H54 (cell line): ENCODE results near the gene ITPR1.

Experiments
- DNase-seq: peaks from one replicate; pipeline ENCODE4 v3.0.0; 2011; ENCODE audit warnings: low spot score, mixed read lengths; ENCODE audit not compliant: insufficient read length
- FAIRE-seq: peaks from 3 replicates; lab custom pipeline; 2011; peaks lifted over from hg19 to GRCh38; lab: Jason Lieb, UNC
- POLR2A ChIP-seq: IDR thresholded peaks from 2 replicates; pipeline ENCODE4 v1.6.1; 2011; ENCODE audit warnings: low read depth, mild to moderate bottlenecking, low read length

The ITPR1 gene

DNA sequence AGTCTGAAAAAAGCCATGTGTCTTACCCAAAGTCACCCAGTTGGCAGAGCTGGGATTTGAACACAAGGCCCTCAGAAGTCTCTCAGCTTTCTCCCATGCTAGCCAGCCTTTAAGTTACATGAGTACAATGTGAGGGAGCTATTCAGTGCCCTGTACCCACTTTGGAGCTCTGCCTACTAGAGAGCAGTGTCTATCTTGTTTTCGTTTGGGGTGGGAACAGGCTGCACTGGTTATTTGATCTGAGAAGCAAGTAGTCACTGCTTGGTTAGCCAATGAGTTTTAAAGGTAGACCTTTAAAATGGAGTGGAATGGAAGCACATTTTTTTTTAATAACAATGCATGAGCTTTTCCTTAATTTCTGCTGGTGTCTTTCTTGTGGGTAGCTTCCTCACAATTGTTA is 255.0 kb downstream of the ITPR1 start:
- no peak for DNase-seq
- no peak for TF ChIP-seq POLR2A
- FAIRE-seq = no peak

DNA sequence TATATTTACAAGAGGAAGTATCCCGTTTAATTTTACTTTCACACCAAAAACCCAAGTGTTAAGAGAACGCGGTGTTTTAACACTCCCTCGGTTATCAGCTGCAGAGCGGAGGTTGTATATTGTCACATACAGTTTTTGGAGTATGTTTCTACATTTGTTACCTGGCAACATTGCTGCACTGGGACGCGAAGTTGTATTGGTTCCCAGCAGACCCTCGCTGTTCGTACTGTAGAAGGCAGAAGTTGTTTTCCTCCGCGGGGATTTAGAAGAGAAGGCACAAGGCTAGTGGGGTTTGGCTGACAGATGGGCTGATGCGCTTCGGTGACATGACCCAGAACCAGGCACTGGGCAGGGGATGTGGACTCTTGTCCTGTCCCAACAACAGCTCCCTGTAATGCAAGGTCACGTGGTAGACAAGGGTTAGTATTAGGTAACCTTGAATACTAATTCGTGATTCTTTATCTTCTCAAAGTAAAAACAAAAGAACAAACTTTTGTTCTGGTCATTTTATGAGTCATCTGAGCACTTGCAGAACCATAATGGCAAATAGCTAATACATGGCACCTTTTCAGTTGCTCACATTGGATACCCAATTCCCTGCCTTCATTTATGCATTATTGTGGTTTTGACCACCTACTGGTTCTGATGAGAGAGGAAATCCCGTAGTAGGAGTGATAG is 255.7 kb downstream of the ITPR1 start:
- FAIRE-seq (no peak), DNase-seq (no peak)

DNA sequence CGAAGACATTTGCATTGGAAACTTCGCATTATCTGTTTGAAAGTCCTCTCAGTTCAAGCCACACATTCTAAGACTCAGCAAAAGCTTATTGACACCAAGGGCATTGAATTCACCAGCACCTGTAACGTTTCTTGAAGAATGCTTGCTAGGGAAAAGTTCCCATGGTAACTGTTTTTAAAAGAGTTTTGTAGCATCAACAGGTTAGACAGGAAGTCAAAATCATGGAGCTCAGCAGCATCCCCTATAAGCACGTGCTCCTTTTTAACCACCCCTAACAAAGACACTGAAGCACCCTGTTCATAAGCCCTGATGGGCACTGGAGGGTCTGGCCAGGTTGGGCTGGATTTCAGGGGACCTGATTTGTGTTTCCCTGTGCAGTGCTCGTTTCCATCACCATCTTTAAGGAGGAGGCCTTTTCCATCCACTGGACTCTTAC is 256.4 kb downstream of the ITPR1 start:
- FAIRE-seq (no peak), DNase-seq (no peak)
- TF ChIP-seq POLR2A = no peak

More for the DNA sequence above, 255.7 kb downstream of the ITPR1 start:
- no peak for TF ChIP-seq POLR2A

DNA sequence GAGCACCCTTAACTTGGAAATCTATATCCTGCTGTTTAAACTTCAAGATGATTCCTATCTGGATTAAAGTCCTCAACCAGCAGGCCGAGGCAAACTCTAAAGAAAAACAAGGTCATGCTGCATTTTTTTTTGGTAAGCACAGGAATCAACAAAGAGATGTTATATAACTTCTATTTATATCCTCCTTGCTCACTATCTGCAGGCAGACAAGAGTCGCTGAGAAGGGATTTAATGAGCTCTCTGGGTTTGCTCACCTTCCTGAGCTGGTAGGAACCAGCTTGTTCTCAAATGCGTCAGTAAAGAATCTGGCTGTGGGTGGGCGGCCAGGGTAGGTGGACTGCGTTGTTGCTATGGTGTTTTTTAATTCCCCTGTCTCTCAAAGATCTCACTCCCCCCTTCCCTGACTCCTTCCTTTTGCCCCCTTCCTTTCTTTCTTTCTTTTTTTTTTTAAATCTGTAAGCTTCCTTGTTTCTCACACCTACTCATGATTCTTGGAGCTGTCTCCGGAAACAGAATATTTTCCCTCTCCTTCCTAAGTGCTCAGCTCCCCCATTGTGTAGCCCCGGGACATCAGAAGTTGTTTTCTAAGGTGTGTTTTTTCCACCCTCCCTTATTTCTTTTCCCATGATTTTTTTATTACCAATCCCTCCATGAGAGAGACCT is 257.3 kb downstream of the ITPR1 start:
- FAIRE-seq (no peak), DNase-seq (no peak)
- no peak for TF ChIP-seq POLR2A

DNA sequence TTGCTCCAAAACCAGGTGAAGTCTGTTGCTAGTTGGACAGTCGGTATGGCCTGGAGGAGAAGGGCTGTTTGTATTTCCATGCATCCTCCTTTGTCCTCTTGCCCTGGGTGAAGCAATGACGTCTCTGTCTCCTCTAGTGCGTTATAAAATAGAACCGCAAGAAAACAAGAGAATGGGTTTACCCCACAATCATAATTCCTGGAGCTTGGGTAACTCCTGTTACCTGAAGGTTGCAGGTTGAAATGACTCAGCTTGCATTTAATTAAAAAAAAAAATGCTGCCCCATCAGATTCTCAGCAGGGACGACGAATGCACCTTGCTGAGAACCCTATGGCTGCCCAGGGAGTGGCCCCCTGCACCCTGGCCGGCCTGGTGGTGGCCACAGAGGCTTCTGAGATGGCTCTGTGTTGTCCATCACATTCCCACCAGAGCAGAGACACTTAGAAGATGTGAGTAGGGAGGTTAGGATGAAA is 257.9 kb downstream of the ITPR1 start:
- FAIRE-seq (no peak), DNase-seq (no peak)
- TF ChIP-seq POLR2A = no peak

GRCh38 chr3:4751502-4752101 is 258.5 kb downstream of the ITPR1 start:
- FAIRE-seq (no peak), DNase-seq (peak; percentile 32)
- no peak for TF ChIP-seq POLR2A

DNA sequence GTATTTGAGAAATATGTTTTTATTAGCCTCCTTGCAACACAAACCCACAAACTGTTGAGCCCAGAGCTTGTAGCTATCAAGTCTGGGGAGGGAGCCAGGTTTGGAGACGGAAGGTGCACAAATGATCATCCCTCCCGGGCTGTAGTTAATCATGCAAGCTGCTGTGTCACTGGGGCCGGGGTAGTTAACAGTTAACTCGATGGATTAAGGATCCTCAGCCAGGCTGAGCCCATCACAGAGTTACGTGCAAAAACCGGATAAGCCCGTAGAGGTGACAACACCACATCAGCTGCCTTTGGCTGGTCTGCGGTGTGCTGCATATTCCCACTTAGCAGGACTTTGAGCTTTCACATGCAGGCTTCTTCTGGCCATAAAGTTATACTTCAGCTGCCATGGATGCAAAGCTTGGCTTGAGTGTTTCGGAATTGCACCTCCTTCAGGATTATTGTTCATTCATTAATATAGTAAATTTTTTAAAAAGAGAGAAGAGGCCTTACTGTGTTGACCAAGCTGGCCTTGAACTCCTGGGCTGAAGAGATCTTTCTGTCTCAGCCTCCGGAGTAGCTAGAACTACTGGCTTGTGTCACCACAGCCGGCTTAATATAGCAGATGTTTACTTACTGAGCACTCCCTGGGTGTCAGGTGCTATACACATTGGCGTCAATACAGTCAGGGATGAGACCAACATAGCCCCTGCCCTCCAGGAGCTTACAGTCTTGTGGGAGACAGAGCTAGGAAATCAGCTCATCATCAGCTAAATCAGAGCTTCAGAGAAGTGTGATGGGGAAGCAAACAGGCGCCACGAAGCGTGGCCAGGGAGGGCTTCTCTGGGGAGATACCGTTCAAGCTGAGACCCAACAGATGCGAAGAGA is 259.3 kb downstream of the ITPR1 start:
- FAIRE-seq = no peak

DNA sequence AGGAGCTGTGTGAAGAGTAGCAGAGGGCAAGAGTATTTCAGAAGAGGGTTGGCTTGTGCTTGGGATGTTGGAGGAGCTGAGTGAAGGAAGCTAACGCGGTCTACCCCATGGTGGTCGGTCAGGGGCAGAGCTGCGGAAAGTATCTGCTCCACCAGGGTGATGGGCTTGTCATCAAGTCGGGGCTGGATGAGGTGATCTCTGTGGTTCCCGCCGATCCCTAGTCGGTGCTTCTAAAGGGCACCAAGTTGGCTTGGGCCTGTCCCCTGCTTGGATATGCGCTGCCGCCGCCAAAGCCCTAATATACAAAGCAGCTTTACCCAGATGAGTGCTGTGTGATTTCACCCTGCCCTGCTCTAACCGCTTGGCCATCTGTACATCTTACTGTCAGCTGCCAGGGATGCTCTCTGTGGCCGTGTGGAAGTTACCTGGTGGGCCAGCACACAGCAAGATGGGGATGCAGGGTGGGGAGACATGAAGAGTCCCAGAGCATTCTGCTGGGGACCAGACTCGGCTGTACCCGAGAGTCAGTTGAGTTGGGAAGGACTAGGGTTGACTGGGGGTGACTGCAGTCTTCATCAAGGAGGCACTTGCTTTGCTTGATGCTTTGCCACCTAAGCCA is 260.0 kb downstream of the ITPR1 start:
- FAIRE-seq (no peak), DNase-seq (no peak)

More for the DNA sequence above, 259.3 kb downstream of the ITPR1 start:
- no peak for DNase-seq
- no peak for TF ChIP-seq POLR2A

DNA sequence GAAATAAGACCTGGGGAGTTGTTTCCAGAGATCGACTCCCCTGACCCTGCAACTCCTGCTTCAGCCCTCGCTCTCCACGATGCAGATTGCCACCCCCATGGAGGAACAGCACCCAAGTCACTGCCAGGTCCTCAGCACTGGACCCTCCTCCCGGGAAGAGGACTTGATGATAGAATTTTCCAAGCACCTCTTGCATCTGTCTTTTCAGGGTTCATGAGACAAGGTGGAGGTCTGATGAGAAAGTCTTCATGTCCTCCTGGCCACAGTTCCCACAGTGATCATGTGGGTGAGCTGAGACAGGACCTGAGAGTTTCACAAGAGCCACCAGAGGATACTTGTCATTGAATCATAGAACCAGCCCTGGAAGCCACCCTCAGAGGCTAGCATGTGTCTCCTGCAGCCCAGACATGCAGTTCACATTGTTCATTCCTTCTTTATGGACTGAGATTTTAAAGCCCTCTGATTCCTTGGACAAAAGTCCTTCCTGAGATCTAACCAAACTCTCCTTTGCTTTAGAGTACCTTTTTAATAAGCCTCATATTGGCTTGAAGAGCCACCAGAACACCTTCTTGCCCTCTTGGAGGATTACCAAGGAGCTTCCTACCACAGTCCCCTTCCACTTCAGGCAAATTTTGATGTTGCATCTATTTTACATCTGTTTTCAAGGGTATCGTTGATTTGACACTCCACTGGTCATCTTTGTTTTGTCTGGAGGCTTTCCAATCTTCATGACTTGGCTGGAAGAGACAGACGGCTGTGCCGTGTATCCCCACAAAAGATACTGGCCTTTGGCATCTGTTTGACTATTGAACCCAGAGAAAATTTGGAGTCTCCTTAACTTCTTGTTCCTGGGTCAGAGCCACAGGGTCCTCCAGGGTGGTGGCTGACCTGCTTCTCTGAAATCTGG is 261.3 kb downstream of the ITPR1 start:
- DNase-seq (no peak), FAIRE-seq (no peak)
- TF ChIP-seq POLR2A = no peak

More for the DNA sequence above, 260.0 kb downstream of the ITPR1 start:
- TF ChIP-seq POLR2A = no peak

DNA sequence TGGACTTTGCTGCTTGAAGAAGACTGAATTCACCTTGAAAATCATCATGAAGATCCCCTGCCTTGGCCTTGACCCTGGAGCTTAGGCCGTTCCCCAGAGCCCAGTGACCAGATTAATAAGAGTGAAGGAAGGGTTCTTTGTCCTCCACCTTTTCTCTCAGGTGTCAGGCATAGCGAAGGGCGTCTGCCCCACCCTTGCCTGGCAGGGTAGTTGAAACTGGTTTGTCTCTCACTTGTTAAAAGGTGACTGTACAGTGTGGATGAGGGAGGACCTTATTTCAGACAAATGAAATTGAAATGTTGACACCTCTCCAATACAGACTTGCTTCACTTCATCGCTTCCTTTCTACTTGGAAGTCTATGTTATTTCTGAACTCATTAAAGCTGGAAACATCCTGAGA is 262.4 kb downstream of the ITPR1 start:
- no peak for TF ChIP-seq POLR2A
- FAIRE-seq (no peak), DNase-seq (no peak)

DNA sequence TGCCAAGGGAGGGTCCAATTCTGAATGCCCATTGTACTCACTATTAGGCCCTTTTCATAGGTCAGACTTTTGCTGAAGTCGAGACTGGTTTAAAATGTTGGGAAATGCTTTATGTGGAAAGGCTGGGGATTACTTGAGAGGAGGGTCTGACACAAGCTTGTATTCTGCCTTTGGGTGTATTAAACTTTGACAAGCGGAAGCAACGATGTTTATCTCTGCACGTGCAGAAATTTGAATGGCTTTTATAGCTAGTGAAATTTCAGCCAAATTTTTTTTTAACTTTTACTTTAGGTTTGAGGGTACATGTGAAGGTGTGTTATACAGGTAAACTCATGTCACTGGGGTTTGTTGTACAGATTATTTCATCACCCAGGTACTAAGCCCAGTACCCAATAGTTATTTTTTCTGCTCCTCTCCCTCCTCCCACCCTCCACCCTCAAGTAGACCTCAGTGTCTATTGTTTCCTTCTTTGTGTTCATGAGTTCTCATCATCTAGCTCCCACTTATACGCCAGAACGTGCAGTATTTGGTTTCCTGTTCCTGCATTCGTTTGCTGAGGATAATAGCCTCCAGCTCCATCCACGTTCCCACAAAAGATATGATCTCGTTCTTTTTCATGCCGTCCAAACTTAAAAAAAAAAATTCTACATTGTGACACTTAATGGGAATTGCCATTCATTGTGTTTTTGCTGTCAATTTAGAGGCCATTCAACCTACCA is 263.1 kb downstream of the ITPR1 start:
- no peak for FAIRE-seq

More for the DNA sequence above, 263.1 kb downstream of the ITPR1 start:
- no peak for DNase-seq
- TF ChIP-seq POLR2A = no peak
